HL-60 (cell line): Measurements from ENCODE around the gene VTN.

Experiments used
- GABPA ChIP-seq: IDR thresholded peaks from 2 replicates; pipeline ENCODE4 v1.6.1; 2012; ENCODE audit warnings: low read depth
- POLR2AphosphoS5 ChIP-seq: IDR thresholded peaks from 2 replicates; pipeline ENCODE4 v1.6.1; 2012; ENCODE audit warnings: low read depth
- SPI1 ChIP-seq: IDR thresholded peaks from 2 replicates; pipeline ENCODE4 v1.6.1; 2012; ENCODE audit warnings: low read depth, mild to moderate bottlenecking, borderline replicate concordance
- TF ChIP-seq, protein P1 (sequence below): IDR thresholded peaks from one replicate; pipeline ENCODE4 v1.5.1; 2011; ENCODE audit warnings: low read length, control low read depth, inconsistent platforms; ENCODE audit not compliant: insufficient read depth

DNA sequence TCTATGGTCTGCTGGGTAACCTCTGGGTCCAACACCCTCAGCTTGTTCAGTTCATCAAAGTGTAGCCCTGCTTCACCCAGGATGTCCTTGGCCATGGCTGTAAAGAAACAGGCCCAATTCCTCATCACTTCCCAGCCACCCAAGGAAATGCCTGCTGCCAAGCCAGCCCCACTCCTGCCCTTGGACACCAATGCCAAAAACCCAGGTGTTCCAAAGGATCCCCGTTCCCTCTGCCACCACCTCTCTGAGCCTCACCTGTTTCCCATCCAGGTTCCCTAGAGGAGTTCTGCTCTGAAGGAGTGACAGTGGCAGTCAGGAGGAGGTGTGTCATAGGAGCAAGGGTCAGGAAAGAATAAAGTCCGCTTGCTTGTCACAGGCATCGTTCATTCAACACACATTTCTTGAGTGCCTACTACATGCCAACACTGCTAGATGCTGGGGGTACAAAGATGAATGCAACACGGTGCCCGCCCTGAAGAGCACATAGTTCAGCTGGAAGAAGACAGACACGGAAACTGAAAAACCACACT is 38.2 kb downstream of the VTN start:
- TF ChIP-seq, protein P1, sequence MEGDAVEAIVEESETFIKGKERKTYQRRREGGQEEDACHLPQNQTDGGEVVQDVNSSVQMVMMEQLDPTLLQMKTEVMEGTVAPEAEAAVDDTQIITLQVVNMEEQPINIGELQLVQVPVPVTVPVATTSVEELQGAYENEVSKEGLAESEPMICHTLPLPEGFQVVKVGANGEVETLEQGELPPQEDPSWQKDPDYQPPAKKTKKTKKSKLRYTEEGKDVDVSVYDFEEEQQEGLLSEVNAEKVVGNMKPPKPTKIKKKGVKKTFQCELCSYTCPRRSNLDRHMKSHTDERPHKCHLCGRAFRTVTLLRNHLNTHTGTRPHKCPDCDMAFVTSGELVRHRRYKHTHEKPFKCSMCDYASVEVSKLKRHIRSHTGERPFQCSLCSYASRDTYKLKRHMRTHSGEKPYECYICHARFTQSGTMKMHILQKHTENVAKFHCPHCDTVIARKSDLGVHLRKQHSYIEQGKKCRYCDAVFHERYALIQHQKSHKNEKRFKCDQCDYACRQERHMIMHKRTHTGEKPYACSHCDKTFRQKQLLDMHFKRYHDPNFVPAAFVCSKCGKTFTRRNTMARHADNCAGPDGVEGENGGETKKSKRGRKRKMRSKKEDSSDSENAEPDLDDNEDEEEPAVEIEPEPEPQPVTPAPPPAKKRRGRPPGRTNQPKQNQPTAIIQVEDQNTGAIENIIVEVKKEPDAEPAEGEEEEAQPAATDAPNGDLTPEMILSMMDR: no peak
- TF ChIP-seq SPI1 (no peak), GABPA (no peak), POLR2AphosphoS5 (no peak)
